ENCODE measurements around the gene FSTL4.

Gene FSTL4

DNA sequence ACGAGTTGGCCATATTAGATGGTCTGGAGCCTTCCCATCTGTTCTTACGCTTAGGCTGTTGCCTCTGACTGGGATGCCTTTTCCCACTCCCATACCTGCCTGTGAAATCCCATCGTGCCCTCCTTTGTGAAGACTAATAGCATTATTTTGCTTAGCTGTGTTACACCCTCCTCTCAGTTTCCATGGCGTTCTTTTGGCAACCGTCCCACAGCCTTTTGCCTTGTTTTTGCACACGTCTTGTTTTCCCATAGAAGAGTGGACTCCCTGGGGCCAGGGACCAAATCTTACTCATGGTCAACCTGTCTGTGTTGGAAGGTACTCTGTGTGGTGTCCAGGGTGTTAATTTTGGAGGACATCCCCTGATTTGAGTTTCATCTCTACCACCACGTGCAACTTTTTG lies 318.4 kb downstream of the FSTL4 start:
- DNase-seq (ENCODE audit: low spot score) = no peak

DNA sequence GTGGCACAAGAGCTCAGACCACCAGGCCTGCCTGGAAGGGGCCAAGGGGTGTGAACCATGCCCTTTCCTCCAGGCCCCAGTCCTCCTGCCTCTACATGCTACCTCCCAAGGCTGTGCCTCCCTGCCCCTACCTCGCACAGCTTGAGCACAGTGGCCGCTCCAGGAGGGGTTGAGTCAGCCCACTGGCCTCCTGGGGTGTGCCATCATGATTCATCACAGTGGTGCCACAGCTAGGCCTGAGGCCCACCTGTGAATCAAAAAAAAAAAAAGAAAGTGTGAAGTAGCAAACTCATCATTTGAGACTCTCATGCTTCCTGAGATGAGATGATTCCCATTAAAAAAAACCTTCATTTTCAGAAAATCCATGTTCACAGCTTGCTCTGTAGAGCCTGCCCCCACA lies 320.0 kb downstream of the FSTL4 start:
- DNase-seq (ENCODE audit: low spot score) = no peak

DNA sequence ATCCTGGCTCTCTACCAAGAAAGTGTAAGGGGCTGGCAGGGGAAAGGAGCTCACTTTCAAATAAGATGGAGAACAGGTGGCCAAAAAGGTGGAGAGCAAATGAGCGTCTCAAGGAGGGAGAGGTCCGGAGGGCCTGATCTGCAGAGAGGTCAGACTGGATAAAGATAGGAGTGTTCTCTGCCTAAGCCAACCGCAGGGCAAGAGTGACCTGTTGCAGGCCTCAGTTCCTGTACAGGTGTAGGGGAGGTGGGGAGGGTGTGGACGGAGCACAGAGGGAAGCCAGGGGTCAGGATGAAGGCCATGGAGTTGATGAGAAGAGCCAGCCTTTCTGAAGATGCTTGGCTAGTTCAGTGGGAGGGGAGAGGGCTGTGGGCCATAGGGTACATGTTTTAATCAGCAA lies 320.8 kb downstream of the FSTL4 start:
- no peak for DNase-seq (ENCODE audit: low spot score)

DNA sequence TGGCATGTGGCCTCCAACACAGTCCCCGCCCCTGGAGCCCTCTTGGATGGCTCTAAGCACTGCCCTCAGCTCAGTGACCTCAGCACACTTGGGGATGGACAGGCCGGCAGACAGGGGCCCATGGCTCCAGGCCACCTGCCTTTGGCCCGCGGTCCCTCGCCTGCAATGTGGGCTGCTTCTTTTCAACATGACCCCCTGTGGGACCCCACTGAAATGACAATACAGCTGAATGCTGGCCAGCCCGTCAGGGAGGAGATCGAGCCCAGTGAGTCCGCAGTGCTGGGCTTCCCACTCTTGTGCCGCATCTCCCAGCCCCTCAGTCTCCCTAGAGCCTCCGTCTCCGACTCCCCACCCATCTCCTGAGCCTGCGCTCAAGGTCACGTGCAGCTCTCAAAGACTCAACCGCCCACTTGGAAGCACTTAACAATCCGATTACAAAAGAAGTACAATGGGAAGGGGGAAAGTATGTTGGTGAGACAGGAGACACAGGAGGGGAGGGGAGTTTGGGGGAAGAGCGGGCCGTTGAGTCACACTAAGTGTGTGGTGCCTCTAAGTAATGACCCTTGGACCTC lies 321.6 kb downstream of the FSTL4 start:
- DNase-seq (ENCODE audit: low spot score) = no peak

DNA sequence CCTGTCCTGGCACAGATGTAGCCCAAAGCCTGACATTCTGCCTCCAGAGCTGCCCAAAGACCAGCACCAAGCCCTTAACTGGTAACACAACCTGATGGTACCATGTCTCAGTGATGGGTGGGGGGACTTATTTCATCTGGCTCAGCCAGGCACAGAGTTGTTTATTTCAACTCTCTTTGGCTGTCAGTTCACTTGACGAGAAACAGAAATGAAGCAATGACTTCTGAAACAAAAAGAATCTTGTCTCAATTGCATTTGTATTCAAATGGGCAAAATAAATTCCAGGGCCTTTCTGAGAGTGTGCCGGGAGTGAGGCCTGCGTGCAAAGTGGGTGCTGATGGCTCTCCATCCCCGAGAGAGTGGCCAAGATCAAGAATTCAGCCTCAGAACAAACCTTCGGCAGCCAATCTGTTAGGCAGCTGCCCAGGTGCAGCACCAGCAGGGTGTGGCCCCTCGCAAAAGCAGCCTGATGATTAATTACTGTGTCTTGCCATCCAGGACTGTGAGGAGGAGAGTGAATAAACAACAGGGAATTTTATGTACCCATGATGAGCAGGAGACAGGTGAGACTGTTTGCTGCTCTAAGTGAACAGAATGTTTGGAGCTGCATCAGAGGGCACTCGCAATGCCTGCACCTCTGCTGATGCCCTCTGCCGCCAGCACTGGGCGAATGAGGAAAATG lies 322.5 kb downstream of the FSTL4 start:
- DNase-seq (ENCODE audit: low spot score) = no peak

DNA sequence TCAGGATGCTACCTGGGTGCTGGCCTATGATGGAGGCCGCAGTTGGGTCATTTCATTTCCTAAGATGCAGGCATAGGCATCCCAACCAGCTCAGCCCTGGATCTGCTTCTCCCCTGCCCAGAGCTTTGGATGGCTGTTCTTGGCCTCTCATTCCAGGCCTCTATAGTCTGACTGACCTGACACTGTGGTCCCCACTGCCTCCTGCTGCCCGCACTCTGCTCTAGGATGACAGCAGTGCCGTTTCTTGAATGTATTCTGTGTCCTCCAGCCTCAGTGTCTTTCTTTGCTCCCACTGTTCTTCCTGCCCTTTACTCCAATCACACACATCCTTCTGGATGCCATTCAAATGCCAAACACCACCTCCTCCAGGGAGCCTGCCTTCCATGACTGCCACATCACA lies 324.8 kb downstream of the FSTL4 start:
- DNase-seq (ENCODE audit: low spot score) = peak; percentile 65

DNA sequence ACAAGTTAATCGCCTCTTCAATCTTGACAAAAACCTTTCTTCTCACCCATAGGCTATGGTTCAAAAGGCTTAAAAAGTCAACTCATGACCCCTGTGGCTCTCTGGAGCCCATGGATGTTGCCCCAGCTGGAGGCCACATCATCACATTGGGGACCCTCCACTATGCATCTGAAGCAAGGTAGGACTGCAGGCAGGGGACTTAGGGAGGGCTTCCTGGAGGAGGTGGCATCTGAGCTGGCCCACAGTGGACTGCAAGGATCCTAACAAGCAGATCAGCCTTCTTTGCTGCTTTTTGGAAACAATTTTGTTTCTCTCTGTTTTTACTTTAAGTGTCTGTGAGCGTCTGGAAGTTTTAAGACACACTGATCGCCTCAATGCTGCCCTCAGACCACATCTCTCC lies 325.9 kb downstream of the FSTL4 start:
- DNase-seq (ENCODE audit: low spot score) = no peak

DNA sequence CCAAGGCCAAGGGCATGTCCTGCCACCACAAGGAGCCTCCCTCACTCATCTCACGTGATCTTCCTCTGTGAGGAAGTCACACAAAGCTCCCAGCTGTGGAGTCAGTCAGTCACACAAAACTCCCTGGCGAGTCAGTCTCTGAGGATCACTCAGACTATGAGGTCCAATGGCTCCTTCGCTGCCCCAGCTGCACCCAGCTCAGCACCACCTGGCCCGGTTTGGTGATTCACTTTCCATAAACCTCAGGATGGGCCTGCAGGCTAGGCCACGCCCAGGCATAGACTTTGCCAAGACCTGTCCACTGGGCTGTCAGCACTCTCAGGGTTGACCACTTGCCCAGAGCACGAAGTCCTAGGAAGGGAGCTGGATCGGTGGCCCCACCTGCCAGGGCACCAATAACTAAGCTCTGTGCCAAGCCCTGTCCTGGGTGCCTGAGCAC lies 326.7 kb downstream of the FSTL4 start:
- no peak for DNase-seq (ENCODE audit: low spot score)

DNA sequence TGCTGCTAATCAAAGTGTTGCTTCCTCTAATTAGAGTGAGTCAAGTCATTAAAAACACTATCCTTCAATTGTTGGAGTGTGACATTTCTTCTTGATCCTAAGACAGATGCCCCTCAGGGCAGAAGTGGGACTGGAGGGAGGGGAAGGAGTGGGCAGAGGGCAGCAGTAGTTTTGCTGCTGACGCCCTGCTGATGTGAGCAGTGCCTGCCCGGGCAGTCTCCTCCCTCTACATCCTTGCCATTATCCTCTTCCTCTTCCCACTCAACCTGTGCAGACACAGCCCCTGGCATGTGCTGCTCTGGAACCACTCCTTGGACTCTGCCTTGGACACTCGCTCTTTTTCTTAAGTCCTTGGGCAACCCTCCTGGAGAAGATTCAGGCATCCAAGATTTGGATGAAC lies 328.0 kb downstream of the FSTL4 start:
- DNase-seq (ENCODE audit: low spot score) = no peak

DNA sequence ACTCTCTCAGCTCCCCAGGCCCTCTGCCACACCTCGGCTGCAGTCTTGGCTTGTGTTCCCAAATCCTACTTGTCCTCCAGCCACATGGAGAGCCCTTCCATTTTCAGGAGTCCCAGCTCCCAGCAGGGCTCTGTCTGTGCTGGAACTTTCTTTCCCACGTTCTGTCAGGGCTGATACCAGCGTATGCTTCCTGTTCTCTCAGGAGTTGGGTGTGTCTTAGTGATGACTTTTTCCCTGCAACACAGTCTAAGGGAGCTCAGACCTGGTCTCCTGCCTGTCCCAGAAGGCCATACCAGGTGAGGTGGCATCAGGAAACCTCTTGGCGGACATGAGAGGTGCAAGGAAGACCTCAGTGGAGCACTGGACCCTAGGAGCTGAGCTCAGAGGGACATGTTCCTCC lies 334.0 kb downstream of the FSTL4 start:
- no peak for DNase-seq (ENCODE audit: low spot score)

DNA sequence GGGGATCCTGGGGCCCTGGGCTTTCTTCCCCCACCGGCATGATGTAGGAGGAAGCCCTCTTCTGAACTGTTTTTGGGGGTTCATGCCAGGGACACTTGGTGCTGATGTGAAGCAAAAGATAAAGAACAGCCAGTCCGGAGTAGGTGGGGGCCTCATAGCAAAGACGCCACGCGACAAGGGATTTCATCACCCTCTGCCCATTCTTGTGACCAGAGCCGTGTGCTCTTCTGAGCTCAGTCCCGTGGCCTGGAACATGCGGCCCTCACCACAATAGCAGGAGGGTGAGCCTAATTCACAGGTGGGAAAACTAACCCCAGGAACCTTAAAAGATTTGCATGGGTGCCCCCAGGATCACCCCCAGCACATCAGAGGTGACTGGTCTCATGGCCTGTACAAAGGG lies 334.6 kb downstream of the FSTL4 start:
- no peak for DNase-seq (ENCODE audit: low spot score)

DNA sequence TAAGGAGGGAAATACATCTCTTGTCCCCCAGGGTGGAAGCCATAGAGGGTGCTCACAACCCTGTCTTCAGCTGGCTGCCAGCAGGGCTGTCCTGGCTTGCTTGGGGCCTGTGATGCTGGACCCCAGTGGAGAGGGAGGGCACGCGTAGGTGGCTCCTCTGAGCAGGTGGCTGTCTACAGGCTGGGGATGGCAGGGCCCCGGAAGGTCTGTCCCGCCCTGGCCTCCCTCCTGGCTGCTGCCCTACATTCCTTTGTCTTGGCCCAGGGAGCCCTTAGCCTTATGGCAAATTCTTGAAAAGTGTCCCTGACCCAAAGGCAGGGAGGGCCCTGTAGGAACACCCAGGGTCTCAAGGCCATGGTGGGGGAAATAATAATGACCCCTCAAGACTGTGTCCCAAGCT lies 336.2 kb downstream of the FSTL4 start:
- DNase-seq (ENCODE audit: low spot score) = no peak

DNA sequence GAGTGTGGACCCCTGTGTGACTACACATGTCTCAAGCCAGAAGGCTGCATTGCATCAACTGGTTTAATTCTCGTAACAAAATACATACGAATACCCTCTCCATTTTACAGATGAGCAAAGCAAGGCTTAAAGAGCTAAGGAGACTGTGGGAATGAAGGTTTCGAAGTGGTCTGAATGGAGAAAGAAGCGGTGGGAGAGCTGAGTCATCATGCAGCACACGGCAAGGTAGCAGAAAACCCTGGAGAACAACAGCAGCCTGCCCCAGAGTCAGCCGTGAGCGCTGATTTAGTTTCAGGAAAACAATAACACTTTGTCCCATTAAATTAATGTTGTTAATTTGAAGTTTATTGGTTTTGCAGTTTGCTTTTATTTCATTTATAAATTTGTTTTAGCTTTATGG lies 336.7 kb downstream of the FSTL4 start:
- no peak for DNase-seq (ENCODE audit: low spot score)

DNA sequence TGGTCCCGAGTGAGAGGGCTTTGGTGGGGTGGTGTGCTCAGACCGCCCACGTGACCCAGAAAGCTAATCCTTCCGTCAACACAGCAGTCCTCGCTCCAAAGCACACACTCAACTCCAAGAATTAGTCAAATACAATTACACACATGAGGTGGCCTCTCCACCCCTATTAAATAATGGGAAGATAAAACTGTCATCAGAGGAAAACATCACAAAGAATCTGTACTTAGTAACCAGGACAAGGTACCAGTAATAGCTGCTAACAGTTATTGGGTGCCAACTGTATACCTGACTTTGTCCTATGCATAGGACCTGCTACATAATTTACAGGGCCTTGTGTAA lies 337.8 kb downstream of the FSTL4 start:
- DNase-seq (ENCODE audit: low spot score) = no peak

DNA sequence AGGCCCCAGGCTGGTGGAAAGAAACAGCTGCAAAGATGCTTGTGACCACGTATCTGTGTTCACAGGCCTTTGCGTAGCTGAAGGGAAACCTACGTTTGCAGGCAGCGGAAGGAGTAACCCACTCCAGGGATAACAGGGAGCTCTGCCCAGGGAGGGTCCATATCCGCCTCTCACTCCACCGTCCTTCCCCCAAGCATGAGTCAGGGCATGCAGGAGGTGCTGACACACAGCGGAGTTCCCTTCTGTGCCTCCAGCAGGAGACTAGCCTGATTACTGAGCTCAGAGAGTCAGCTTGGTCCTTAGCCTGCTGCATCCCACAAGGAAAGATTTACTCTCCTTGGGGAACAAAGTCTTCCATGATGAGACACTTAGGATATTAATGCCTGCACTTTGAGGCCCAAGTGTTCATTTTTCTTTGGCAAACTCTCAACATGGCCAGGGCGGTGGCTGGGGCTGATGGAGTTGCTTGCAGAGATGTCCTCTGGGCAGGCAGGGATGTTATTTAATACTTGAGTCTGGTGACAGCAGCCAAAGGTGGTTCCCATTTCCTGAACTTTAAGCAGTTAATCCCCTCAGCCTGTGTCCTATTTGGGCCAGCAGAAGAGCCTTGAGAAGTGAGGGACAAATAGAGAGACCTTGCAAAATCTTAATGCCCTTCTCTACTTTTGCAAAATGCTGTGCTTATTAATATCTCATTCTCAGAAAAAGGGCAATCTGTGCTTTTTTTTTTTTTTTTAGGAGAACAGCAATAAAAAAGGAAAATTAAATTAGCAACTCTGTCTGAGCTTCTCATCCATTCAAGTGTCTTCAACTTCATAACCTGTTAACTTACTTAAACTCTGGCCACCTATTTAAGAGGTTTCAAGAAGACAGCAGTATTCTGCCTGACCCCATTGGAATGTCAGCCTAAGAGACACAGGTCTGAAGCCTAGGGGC lies 338.4 kb downstream of the FSTL4 start:
- peak; percentile 67 for DNase-seq (ENCODE audit: low spot score)

DNA sequence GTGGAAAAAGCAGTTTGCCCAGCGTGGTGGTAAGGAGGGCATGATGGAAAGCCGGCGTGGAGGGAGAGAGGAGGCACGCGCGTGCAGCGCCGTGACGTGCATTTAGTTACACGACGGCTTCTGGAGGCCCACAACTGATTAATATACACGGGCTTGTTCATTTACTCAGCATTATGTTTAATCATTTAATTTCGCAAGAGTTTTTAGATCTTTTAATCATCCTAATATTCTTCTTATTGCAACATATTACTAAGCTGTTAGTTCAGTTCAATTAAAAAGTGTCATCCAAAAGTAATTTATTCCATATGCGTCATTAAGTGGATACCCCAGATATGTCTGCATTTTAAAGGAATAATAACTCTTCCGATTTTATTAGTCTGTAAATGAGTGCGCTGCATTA lies 340.0 kb downstream of the FSTL4 start:
- no peak for DNase-seq (ENCODE audit: low spot score)

DNA sequence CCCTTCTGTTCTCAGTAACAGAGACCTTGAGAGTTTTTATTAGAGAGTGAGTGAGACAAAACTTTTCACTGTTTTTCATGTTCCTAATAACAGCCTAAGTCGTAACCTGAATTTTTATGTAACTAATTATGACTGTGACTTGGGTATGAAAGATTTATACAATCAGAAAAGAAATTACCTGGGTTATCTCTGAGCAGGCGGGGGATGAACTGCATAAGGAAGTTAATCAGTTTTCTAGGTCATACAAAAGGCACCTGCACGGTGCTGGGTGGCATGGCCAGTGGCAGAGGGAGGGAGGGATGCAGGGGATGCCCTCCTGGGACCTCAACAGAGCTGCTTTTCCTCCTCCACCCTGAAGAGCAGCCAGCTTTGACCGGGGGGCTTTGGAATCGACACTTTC lies 340.7 kb downstream of the FSTL4 start:
- no peak for DNase-seq (ENCODE audit: low spot score)

DNA sequence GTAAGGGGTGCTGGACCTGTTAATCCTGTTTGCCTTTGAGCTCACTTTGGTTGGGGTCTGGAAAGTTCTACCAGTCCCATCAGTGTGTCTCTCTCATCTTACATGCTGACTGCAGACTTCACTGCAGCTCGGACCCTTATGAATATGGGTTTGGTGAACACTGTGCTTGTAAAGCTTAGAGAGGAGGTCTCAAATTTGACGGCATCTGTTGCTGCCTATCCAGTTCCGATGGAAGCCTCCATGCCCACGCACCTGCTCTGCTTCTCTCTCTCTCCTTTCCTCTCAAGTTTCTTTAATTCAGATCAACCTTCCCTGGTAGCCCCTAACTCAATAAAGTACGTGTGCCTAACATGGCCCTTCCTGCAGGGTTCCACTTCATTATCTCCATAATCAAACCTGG lies 342.6 kb downstream of the FSTL4 start:
- DNase-seq (ENCODE audit: low spot score) = no peak

DNA sequence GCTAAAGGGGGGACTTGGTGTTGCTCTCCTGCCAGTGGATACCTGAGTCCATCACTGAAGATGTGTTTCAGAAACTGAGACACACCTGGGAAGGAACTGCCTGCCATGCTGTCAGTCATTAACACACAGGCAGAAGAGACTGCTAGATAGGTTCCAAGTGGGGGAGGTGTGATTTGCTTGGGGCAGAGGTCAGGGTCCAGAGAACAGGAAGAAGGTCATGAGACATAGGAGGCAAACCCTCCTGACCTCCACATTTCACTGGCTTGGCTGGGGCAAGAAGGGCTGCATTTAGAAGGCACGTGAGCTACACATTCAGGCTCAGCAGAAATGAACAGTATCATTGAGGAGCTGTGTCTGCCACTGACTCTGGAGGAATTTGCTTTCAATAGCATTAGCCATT lies 344.7 kb downstream of the FSTL4 start:
- no peak for DNase-seq (ENCODE audit: low spot score)

DNA sequence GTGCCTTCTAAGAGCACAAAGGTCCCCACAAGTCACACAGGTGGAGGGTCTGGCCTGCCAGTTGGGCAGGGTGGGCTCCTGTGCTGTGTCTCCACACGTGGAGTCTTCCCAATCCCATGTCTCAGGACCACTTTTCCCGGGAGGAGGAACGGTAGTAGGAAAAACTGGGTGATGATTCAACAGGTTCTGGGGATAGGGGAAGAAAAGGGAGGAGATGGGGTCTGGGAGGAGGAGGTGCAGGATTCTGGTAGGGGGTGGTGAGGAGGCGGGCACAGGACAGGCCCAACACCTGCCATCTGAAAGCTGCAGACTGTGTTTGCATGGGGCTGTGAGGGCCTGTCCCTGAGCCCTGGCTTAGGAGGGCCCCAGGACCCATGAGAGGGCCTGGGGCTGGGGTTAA lies 345.4 kb downstream of the FSTL4 start:
- no peak for DNase-seq (ENCODE audit: low spot score)

DNA sequence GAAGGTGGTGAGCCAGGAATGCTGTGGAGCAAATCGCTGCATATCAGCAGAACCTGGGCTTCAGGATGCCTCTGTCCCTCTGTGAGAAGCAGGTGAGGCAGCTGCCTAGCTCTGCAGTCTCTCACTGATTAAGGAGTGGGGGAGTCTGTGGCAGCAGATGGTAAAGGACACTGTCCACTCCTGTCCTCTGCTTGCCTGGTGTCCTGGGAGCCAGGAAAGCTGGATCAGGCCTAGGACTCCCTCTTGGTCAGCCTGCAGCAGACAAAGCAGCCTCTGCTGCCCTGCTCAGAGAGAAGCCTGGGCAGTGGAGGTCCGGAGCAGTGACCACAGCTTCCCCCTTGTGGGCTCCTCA lies 345.8 kb downstream of the FSTL4 start:
- no peak for DNase-seq (ENCODE audit: low spot score)

DNA sequence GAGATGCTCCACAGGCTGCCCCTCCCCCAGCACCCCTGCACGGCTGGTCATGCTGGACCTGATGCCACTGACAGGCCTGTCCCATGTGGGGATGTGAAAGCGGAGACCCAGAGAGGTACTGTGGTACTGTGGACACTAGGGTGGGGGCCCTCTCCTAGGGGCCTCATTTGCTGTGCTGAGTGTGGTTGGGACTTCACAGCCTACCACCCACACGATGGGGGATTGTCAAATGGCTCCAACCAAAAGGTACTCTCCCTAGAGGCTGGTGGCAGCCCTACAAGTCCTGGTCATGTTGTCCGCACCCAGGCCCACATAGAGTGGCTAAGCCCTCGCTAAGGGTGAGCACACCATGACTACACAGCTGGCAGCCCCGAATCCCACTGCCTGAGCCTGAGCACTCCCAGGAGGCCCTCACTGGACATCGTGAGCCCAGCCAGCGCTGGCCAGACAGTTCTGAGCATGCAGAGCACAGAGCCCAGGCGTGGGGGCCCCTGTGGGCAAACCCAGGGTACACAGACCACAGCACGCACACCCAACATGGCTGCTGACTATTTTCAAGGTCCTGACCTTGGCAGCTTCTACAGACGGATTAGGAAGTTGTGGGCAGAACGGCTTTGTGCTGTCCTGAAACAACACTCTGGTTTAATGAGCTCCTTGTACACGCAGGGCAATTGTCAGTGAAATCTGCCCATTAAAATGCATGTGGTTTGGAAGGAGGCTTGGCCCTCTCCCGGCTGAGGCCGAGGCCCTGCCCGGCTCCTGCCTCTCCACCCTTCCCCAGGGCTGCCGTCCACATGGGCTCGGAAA lies 346.4 kb downstream of the FSTL4 start:
- DNase-seq (ENCODE audit: low spot score) = peak; percentile 32

DNA sequence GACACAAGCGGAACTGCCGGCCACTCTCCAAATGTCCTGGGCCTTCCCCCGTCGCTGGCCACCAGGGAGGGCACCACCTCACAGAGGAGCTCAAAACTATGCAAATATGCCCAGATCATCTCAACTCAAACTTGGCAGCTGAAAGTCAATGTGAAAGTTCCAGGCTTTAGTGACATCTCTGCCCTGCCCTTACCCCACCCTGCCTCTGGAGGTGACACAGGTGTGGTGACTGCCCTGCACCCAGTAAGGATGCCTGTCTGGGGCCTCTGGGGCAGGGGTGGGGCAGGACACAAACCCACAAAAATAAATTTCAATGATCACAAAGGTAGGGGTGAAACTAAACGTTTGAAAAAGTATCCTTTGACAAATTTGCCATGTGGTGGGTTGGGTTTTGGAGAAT lies 347.1 kb downstream of the FSTL4 start:
- DNase-seq (ENCODE audit: low spot score) = no peak
